Measurements from ENCODE around the gene HMOX1. TPM values are rescaled to one million over a fixed set of nuclear protein-coding genes. Genes with fewer than 3 reads are reported as not detected.

The HMOX1 gene
- total and polyA plus RNA-seq, 2 donors (not counting 3 experiments of a cell fraction or from before 2014, with no cell fraction given): 41.1 to 69.1 TPM

GRCh38 chr22:35383679-35384071, 2.8 kb downstream of the HMOX1 start:
- dilution Hi-C loops (cut with MboI; ENCODE audit: extremely low pct_ligation_motif_present, low sequenced_read_pairs) (no loop called here), intact Hi-C loops (cut with micrococcal nuclease) (no loop called here)
- CTCF ChIA-PET: interaction anchor here (0.5 kb wide), 1 partner anchor 21 kb away, joined by 3 read pairs; no protein-coding TSS in a partner anchor
- no peak overlapping the region for H3K9ac ChIP-seq (replicated peaks; ENCODE audit: extremely low read depth, insufficient read depth, low read length)
- no peak overlapping the region for H3K4me2 ChIP-seq (ENCODE audit: insufficient read depth, low read length)
- H3K9me1 ChIP-seq (replicated peaks; ENCODE audit: control insufficient read depth, extremely low read depth, insufficient read depth, low read length): no peaks in the 10 kb centered on the region
- peaks cover 21% of the 10 kb centered on the region for H3K4me1 ChIP-seq (ENCODE audit: control insufficient read depth, extremely low read depth, insufficient read depth, low read length)
- FAIRE-seq: no peak
- no peak overlapping the region for H3K27ac ChIP-seq (ENCODE audit: insufficient read depth, low read depth, low read length)
- no peaks in the 10 kb centered on the region for H4K20me1 ChIP-seq (replicated peaks; ENCODE audit: control insufficient read depth, extremely low read depth, insufficient read depth, low read length)
- peaks cover 2 to 22% of the 10 kb centered on the region in 2 experiments for H3K36me3 ChIP-seq (ENCODE audit: control insufficient read depth in 2 of 2, extremely low read depth in 1 of 2, insufficient read depth in 2 of 2, low read length in 2 of 2)
- POLR2A ChIA-PET: no interaction called here
- BruUV-seq (replicated peaks): no TSS peak
- no peaks in the 10 kb centered on the region for H3K27me3 ChIP-seq (ENCODE audit: control insufficient read depth in 2 of 2, insufficient read depth in 2 of 2, low read length in 2 of 2)
- DNase-seq (ENCODE audit: low read depth, low spot score): no peak
- no peaks in the 10 kb centered on the region for H3K9me3 ChIP-seq (replicated peaks; ENCODE audit: control insufficient read depth, insufficient read depth, low read length)
- no peak overlapping the region for H3K4me3 ChIP-seq (replicated peaks in 1 of 3; ENCODE audit: insufficient read depth in 1 of 3, low read depth in 1 of 3, low read length in 3 of 3)
- TF ChIP-seq GATA2 (IDR thresholded peaks at IDR 0.05; ENCODE audit: insufficient read depth, insufficient read length, low read depth, low read length): no peak
- no peak for TF ChIP-seq JUN (IDR thresholded peaks at IDR 0.05; ENCODE audit: borderline replicate concordance, insufficient read depth, insufficient read length, low read depth)
- no peak for TF ChIP-seq FOS (IDR thresholded peaks at IDR 0.05; ENCODE audit: borderline replicate concordance, insufficient read depth, low read length)
- TF ChIP-seq POLR2AphosphoS5 (IDR thresholded peaks at IDR 0.05; ENCODE audit: insufficient read depth, low read depth, low read length): no peak
- TF ChIP-seq EZH2 (IDR thresholded peaks at IDR 0.05; ENCODE audit: borderline replicate concordance, low read depth, low read length, severe bottlenecking): no peak
- no peak for TF ChIP-seq POLR2A (IDR thresholded peaks at IDR 0.05; ENCODE audit: low read depth, low read length)
- TF ChIP-seq, protein P1, sequence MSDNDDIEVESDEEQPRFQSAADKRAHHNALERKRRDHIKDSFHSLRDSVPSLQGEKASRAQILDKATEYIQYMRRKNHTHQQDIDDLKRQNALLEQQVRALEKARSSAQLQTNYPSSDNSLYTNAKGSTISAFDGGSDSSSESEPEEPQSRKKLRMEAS (IDR thresholded peaks at IDR 0.05; ENCODE audit: insufficient read depth, insufficient read length): no peak
- TF ChIP-seq MYC (IDR thresholded peaks at IDR 0.05; ENCODE audit: low read depth, low read length): no peak
- no peak for TF ChIP-seq CTCF (IDR thresholded peaks at IDR 0.05; ENCODE audit: extremely low read depth in 1 of 2, insufficient read depth in 1 of 2, low read depth in 1 of 2, low read length in 2 of 2)
- H3K79me2 ChIP-seq (ENCODE audit: control insufficient read depth, insufficient read depth, low read length): peaks cover 13% of the 10 kb centered on the region
- H2AFZ ChIP-seq (ENCODE audit: low read depth, low read length): no peak overlapping the region

Data from endothelial cell of umbilical vein (primary cell).